ENCODE measurements around the gene VGLL4. TPM values are rescaled to one million over a fixed set of nuclear protein-coding genes. Genes with fewer than 3 reads are reported as not detected.
A peak's percentile ranks its signal among the peaks of the same experiment; 100 is the strongest.

Gene VGLL4
- total RNA-seq, 1 experiment from 2014 or later = 41.2 TPM

GRCh38 chr3:11593318-11594034 lies 50.2 kb downstream of the VGLL4 start:
- intact Hi-C loops (cut with micrococcal nuclease; ENCODE audit: unreplicated experiment) = no loop called here
- Histone ChIP-seq H3K4me3 (ENCODE audit: low read depth, low read length, poor library complexity, severe bottlenecking) (no peak overlapping the region), H3K4me1 (ENCODE audit: insufficient read depth, low read length, poor library complexity, severe bottlenecking) (peaks cover 35% of the 10 kb centered on the region), H3K27ac (ENCODE audit: low read depth, low read length, poor library complexity, severe bottlenecking) (no peak overlapping the region), H3K36me3 (ENCODE audit: insufficient read depth, low read length, poor library complexity, severe bottlenecking) (peaks cover 6% of the 10 kb centered on the region), H3K27me3 (replicated peaks; ENCODE audit: insufficient read depth, low read depth, low read length, poor library complexity) (no peaks in the 10 kb centered on the region), H3K9me3 (ENCODE audit: low read depth, low read length, poor library complexity, severe bottlenecking) (no peaks in the 10 kb centered on the region)
- BruUV-seq (replicated peaks) = no TSS peak
- ChIA-PET POLR2A (ENCODE audit: low non-redundant PET) (no interaction called here), CTCF (no interaction called here)
- no peak for DNase-seq (ENCODE audit: low spot score)
- TF ChIP-seq, protein P1, sequence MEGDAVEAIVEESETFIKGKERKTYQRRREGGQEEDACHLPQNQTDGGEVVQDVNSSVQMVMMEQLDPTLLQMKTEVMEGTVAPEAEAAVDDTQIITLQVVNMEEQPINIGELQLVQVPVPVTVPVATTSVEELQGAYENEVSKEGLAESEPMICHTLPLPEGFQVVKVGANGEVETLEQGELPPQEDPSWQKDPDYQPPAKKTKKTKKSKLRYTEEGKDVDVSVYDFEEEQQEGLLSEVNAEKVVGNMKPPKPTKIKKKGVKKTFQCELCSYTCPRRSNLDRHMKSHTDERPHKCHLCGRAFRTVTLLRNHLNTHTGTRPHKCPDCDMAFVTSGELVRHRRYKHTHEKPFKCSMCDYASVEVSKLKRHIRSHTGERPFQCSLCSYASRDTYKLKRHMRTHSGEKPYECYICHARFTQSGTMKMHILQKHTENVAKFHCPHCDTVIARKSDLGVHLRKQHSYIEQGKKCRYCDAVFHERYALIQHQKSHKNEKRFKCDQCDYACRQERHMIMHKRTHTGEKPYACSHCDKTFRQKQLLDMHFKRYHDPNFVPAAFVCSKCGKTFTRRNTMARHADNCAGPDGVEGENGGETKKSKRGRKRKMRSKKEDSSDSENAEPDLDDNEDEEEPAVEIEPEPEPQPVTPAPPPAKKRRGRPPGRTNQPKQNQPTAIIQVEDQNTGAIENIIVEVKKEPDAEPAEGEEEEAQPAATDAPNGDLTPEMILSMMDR (conservative IDR thresholded peaks at IDR 0.05; ENCODE audit: low read depth, low read length) = no peak
- TF ChIP-seq EZH2 (IDR thresholded peaks at IDR 0.05; ENCODE audit: borderline replicate concordance, low read depth, low read length, poor library complexity, severe bottlenecking) = no peak

- H3K36me3 ChIP-seq (ENCODE audit: insufficient read depth, low read length, poor library complexity, severe bottlenecking) = peaks cover 3% of the 10 kb centered on the region
- intact Hi-C loops (cut with micrococcal nuclease; ENCODE audit: unreplicated experiment) = no loop called here
- H3K4me3 ChIP-seq (ENCODE audit: low read depth, low read length, poor library complexity, severe bottlenecking) = no peak overlapping the region
- peak; percentile 30 for DNase-seq (ENCODE audit: low spot score)
- no peaks in the 10 kb centered on the region for H3K9me3 ChIP-seq (ENCODE audit: low read depth, low read length, poor library complexity, severe bottlenecking)
- POLR2A ChIA-PET (ENCODE audit: low non-redundant PET) = no interaction called here
- H3K27me3 ChIP-seq (replicated peaks; ENCODE audit: insufficient read depth, low read depth, low read length, poor library complexity) = no peaks in the 10 kb centered on the region
- peaks cover 37% of the 10 kb centered on the region for H3K4me1 ChIP-seq (ENCODE audit: insufficient read depth, low read length, poor library complexity, severe bottlenecking)
- CTCF ChIA-PET = no interaction called here
- BruUV-seq (replicated peaks) = no TSS peak
- peak overlapping the region; percentile 79 for H3K27ac ChIP-seq (ENCODE audit: low read depth, low read length, poor library complexity, severe bottlenecking)
- no peak for TF ChIP-seq EZH2 (IDR thresholded peaks at IDR 0.05; ENCODE audit: borderline replicate concordance, low read depth, low read length, poor library complexity, severe bottlenecking)
- TF ChIP-seq, protein P1 (conservative IDR thresholded peaks at IDR 0.05; ENCODE audit: low read depth, low read length) = no peak
Measured at GRCh38 chr3:11592445-11593298, 51.0 kb downstream of the VGLL4 start.

DNA sequence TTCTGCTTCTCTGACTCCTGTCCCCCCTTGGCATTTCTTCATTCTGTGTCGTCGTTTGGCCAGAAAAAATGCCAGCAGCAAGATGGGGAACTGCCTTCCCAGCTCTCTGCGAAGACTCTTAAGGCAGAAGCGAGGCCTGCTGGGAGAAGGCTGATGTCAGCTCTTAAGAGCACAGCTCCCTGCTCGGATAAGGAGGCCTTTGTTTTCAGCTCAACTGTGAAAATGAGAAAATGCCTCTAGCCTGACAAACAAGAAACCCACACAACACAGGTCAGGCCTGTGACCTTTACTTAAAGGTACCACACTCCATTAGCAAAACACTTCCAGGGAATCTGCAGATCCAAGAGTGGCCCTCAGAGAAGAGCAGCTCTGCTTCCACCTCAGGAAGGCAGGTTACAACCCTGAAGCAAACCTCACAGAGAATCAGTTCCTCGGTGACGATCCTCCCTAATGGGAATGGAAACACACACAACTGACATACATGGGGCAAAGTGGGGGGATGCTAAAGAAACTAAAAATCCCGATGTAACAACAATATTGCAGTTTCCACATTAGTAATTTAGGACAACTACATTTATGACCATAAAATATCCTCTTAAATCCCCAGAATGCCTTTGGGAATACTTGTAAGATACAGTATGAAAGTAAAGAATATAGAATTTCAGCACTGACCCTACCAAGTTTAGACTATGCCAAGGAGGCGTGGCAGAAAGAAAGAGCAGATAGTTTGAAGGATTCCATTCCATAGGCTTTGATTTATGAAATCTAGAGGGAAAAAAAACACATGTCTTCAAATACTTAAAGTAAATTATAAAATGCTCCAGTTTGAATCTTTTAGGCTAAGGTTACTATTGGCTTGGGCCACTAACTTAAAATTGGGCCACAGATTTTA lies 52.1 kb downstream of the VGLL4 start:
- ChIA-PET POLR2A (ENCODE audit: low non-redundant PET) (interaction anchor here (0.7 kb wide), 1 partner anchor 12 kb away, joined by 3 read pairs; no protein-coding TSS in a partner anchor), CTCF (no interaction called here)
- Histone ChIP-seq H3K4me3 (ENCODE audit: low read depth, low read length, poor library complexity, severe bottlenecking) (no peak overlapping the region), H3K9me3 (ENCODE audit: low read depth, low read length, poor library complexity, severe bottlenecking) (no peaks in the 10 kb centered on the region), H3K27ac (ENCODE audit: low read depth, low read length, poor library complexity, severe bottlenecking) (peak overlapping the region; percentile 79), H3K4me1 (ENCODE audit: insufficient read depth, low read length, poor library complexity, severe bottlenecking) (peaks cover 46% of the 10 kb centered on the region), H3K36me3 (ENCODE audit: insufficient read depth, low read length, poor library complexity, severe bottlenecking) (no peaks in the 10 kb centered on the region), H3K27me3 (replicated peaks; ENCODE audit: insufficient read depth, low read depth, low read length, poor library complexity) (no peaks in the 10 kb centered on the region)
- intact Hi-C loops (cut with micrococcal nuclease; ENCODE audit: unreplicated experiment) = no loop called here
- peak; percentile 78 for DNase-seq (ENCODE audit: low spot score)
- no TSS peak for BruUV-seq (replicated peaks)
- no peak for TF ChIP-seq EZH2 (IDR thresholded peaks at IDR 0.05; ENCODE audit: borderline replicate concordance, low read depth, low read length, poor library complexity, severe bottlenecking)
- TF ChIP-seq, protein P1 (conservative IDR thresholded peaks at IDR 0.05; ENCODE audit: low read depth, low read length) = no peak
